Dedifferentiated amniotic fluid mesenchymal stem cell (primary cell): Measurements from ENCODE around the gene SMNDC1.
A peak's percentile ranks its signal among the peaks of the same experiment; 100 is the strongest.
"Not testable (repeated sequence)": the region's sequence is repeated elsewhere in the genome, so short reads cannot be mapped to it uniquely, and the experiment has no call there.

Experiments
- DNase-seq: peaks from one replicate; pipeline ENCODE4 v3.0.0-alpha.2; 2016; ENCODE audit errors: extremely low spot score

The SMNDC1 gene

DNA sequence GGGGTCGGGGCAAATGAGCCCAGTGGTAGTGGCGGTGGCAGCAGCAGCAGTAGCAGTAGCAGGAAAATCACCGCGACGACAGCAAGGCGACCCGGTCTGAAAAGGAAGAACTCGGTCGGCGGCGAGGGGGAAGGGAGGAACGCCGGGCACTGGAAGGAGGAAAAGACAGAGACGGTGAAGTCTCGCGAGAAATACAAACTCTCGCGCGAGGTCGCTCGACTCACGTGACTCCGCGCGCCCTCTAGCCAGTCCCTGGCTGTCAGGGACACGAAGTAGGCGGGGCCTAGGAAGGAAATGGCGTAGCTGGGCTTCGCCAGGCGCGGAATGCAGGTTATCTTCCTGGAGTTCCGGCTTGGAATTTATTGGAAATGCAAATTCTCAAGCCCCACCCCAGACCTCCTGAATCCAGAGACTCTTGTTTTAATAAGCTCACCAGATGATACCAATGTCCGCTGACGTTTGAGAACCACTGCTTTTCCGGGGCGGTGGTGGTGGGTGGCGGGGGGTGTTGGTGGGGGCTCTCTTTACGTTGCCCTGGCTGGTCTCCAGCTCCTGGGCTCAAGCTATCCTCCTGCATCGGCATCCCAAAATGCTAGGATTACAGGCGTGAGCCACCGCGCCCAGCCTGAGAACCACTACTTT lies at the start of gene SMNDC1:
Gene SMNDC1, minus strand, starts transcription at position 141 of the 642 bp plus-strand sequence. CDS start 1,333 bp downstream, outside the sequence.
- peak; percentile 97 for DNase-seq

DNA sequence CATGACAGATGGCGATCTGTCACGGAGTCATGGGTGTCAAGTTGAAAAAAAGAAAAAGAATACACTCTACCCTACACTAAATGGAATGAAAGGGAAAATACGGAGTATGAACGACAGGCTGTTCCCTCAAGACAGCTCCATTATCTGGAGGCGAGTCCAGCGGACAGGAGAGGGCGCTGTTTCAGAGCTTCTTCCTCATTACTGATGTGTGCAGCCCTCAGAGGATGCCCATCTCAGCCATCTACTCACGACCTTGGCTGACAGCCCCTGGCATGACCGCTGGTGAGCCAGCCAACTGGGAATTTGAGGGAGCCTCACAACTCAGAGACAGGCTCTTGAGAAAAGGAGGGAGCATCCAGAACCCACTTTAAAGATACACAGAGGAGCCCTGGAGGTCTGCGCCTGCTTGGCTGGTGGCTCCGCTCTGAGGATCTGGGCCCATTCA lies 49.6 kb upstream of the SMNDC1 start:
- DNase-seq: peak; percentile 88

DNA sequence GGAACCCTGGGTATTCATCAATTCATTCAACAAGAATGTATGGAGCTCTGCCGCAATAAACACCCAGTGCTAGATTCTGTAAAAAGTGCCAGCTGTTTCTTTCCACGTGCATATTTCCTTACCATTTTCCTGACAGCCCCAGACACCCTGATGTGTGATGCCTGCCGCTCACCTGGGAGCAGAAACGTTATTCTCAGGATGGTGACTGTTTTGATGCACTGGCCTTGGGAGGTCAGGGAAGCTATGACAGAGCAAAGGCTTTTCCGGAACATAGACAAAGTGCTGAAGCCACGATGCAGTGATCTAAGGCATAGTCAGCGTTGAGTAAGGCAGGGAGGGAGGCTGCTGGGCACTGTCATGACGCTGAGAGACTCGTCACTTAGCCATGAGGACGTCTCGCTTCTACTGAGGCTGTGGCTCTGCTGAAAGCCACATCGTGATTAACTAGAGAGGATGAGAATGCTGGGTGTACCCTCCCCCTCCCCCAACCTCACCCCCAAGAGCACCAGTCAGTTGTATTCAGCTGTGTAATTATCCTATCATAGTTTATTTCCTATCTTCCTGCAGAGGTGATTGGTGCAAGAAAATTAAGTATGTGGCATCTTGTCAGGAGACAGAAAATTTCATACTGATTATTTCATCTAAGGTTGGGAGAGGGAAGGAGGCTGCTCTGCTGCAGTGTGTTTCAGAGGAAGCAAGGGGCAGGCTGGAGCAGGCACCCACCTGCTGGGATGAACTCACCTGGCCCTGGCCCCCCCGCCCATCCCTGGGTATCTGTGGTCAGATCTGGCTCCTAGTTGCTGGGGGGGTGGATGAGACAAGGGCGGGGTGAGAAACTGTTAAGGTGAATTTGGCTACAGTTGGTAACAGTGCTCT lies 48.8 kb upstream of the SMNDC1 start:
- peak; percentile 76 for DNase-seq

- DNase-seq: no peak
Measured at GRCh38 chr10:110352930-110353243, 48.2 kb upstream of the SMNDC1 start.

DNA sequence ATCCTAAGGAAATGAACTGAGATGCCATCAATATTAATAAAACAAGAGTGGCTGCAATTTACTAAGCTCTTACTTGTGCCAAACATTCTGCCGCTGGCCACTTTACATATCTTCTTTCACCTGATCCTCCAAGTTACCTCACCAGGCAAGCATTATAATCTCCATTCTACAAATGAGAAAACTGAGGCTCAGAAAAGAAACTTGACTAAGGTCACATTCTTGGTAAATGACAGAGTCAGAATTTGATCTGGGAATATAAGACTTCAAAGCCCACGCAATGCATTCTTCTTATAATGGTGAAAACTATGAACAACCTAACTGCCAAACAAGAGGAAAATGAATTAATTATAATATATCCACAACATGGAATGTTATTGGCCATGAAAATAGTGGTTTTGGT lies 46.1 kb upstream of the SMNDC1 start:
- DNase-seq: no peak

DNA sequence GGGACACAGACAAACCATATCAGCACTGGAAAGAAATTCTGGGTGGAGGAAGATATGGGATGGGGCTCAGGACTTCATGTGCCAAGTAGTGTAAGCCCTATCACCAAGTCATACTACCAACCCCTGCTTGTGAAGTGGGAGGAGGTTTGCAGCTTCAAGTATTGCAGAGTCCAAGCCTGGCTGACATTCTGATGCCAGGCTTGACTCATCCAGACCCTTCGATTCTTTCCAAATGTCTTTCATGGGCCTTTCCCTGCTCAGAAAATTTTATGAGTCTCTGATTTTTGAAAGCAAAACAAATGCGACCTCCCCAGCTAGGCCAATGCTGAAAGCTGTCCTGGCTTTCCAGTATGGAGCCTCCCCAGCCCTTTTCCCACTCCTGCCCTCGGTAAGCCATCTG lies 45.1 kb upstream of the SMNDC1 start:
- DNase-seq: no peak

DNA sequence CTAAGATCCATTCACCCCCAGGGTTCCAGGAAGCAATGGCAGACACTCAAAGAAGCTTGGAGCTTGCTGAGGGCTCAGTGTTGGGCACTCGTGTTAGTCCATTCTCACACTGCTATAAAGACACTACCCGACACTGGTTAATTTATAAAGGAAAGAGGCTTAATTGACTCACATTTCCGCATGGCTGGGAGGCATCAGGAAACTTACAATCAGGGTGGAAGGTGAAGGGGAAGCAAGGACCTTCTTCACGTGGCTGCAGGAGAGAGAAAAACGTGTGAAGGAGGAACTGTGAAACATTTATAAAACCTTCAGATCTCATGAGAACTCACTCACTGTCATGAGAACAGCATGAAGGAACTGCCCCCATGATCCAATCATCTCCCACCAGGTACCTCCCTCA lies 44.7 kb upstream of the SMNDC1 start:
- no peak for DNase-seq

DNA sequence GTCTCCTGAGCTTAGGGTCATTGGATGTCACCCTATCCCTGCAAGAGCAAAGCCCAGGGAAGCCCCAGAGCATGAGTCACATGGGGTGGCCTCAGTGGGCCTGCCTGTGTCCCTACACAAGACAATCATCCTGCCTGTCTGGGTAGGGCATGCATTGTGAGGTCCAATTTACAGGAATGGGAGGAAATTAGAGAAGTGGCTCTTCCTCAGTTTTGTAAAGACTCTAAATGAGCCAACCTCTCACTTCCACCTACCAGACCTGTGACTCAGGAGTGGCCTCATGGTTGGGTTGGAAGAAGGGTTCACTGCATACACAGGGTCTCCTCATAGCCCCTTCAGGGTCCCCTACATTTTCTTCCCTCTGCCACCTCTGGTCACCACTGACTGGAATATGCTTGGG lies 43.6 kb upstream of the SMNDC1 start:
- no peak for DNase-seq

- DNase-seq: no peak
Measured at GRCh38 chr10:110346914-110347313, 42.2 kb upstream of the SMNDC1 start.

- no peak for DNase-seq
Measured at GRCh38 chr10:110345286-110345685, 40.6 kb upstream of the SMNDC1 start.

DNA sequence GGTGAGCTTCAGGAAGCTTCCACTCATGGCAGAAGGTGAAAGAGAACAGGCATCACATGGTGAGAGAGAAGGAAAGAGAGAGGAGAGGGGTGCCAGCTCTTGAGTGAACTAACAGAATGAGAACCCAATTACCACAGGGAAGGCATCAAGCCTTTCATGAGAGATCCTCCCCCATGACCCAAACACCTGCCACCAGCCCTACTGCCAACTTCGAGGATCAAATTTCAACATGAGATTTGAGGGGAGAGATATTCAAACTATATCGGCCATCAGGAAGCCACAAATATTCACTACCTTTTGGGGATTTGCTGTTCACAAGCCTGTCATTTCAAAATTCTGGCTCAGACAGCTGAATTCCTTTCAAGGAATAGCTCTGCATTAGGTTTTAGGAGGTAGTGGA lies 39.9 kb upstream of the SMNDC1 start:
- no peak for DNase-seq

GRCh38 chr10:110343947-110344346 lies 39.2 kb upstream of the SMNDC1 start:
- no peak for DNase-seq

DNA sequence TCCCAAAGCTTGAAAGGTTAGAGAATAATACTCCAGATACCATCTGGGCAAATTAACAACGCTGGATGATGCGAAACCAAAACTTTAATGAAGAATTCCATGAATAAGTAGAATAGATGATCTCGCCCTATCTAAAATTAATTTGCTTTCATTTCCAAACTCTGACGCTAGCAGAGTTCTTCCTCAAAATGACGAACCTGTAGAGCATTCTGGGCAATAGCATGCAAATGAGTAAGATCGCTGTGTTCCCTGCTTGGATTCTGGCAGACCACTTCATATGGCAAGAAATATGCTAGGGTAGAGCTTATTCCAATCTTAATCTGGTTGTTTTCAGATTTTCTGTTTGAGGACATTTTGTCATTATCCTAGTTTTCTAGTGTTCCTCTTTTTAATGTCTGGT lies 36.1 kb upstream of the SMNDC1 start:
- DNase-seq: no peak

- no peak for DNase-seq
Measured at GRCh38 chr10:110340122-110340521, 35.4 kb upstream of the SMNDC1 start.

- no peak for DNase-seq
Measured at GRCh38 chr10:110337906-110338305, 33.2 kb upstream of the SMNDC1 start.

DNA sequence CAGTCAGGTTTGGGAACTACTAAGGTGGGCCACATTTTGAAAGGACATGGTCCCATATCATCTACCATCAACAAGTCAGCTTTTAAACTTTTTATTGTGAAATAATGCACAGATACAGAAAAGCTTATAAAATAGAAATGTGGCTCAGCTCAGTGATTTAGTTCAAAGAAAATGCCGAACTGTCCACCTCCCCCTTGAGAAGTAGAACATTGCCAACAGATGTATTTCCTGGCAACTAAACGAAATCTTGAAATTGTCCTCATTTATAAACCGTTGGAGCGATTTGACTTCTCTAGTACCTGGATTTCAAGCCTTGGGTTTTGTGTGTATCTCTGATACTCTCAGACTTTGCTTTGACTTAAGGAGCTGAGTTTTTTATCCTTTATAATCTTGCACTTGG lies 32.7 kb upstream of the SMNDC1 start:
- DNase-seq: no peak

- peak; percentile 98 for DNase-seq
Measured at GRCh38 chr10:110336111-110336721, 31.5 kb upstream of the SMNDC1 start.

DNA sequence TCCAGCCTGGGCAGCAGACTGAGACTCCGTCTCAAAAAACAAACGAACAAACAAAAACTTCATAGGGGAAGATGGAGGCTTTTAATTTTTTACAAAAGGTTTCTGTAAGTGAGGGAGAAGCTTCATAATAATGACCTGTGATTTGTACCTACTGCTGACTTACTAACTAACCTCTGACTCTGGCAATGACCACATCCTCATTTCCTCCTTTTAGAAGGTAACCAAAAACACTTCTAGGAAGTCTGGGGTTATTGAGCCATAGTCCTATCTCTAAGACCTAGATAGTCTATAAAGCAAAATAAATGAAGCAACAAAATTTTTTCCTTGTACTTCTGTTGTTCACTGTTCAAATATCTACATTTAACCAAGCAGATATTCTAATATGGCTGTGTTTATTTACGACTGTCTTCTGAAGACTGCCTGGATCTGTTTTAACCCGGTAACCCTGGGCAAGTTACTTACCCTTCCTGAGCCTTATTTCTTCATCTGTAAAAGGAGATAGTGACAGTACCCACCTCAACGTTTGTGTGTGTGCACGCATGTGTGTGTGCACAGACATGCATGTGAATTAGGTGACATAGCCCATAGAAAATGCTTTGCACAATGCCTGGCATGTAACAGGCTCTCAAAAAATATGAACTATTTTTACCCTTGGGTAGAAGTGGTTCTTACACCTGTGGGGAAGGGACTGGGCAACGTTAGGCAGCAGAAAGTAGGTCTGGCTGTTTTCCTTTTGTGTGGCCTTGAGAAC lies 30.8 kb upstream of the SMNDC1 start:
- DNase-seq: no peak

DNA sequence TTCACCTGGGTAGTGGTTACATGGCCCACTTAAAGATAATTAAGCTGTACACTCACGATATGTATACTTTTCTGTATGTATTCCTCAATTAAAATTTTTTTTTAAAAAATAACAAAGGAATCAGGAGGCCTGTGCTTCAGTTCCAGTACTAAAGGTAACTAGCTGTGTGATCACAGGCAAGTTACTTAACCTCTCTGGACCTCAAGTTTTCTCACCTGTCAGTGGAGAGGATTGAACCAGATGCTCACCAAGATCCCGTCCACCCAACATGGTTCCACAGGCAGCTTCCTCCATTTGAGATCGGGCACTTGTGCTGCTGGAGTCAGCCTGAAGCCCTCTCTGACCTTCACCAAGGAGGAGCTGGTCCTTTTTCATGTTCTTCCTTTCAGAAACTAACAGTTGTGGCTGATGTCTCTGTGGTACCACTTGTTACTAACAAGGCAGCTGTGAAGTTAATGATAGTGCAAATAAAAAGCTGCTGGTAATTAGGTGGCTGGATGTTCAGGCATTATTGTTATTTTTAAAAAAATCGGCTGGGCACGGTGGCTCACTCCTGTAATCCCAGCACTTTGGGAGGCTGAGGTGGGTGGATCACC lies 29.4 kb upstream of the SMNDC1 start:
- DNase-seq: no peak

- not testable (repeated sequence) for DNase-seq
Measured at GRCh38 chr10:110331226-110331795, 26.6 kb upstream of the SMNDC1 start.

GRCh38 chr10:110330675-110331074 lies 26.0 kb upstream of the SMNDC1 start:
- no peak for DNase-seq
